GM21529 (cell line): ENCODE measurements around the gene NMBR.
"Not testable (repeated sequence)": the region's sequence is repeated elsewhere in the genome, so short reads cannot be mapped to it uniquely, and the experiment has no call there.

Source experiments
- ATAC-seq: cut with Tn5 transposase; IDR thresholded peaks from one replicate; pipeline ENCODE4 v1.9.1; 2021; ENCODE audit not compliant: unreplicated experiment

The NMBR gene

DNA sequence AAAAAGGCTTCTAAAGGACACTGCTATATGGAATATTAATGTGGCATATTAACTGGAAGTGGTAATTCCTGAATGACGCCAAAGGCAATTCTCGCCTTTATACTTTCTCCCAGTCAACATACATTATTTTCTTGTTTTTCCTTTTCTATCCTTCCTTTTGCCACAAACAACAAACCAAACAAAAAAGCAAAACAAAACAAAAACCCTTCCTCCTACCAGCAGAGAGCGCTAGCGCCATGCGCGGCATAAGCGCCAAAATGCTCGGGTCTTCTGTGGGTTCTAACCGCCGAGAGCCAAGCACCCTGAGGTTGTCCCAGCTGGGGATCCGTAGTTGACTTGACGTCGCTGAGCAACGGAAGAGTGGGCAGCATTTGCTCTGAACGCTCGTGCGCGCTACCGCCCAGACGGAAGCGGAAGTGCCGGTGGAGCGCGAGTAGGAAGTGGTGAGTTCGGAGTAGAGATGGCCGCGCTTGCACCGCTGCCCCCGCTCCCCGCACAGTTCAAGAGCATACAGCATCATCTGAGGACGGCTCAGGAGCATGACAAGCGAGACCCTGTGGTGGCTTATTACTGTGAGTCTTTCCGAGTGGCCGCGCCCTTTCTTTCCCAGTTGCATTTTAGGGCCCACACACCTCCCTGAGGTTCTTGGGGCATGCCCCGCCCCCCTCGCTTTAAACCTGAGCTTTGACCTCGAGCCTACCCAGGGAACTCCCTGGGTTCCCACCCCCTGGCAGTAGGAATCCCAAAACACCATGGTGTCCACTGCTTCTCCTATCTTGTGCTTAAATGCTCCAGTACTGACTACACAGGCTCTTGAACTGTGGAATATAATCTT lies at the start of gene NMBR, which contains the start of gene VTA1:
Gene NMBR (minus strand): TSS at position 295 of the 835 bp plus-strand sequence. CDS start 58,464 bp downstream, outside the sequence.
Gene VTA1 (plus strand): TSS at position 436 of the 835 bp plus-strand sequence. CDS start 25 bp downstream, at position 461.
- ATAC-seq = peak; percentile 100

DNA sequence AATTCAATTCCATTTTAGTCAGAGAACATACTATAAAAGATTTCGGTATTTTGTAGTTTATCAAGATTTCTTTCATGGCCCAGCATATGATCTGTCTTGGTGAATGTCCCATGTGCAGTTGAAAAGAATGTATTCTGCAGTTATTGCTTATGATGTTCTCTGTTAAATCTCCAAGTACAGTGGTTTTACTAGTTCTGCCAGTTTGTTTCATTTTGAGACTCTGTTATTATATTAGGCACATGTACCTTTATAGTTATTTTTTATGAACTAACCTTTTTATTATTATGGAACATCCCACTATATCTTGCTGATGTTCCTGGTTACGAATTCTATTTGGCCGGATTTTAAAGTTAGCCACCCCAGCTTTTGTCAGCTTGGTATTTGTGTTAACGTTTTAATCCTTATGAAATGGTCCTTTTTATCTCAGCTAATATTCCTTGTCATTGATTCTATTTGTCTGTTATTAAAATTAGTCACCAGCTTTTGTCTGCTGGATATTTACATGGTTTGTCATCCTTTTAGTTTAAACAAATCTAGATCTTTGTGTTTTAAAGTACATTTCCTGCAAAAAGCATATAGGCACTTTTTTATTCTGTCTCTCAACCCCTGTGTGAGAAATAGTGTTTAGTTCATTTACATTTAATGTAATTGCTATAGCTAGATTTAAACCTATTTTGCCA lies 49.1 kb upstream of the NMBR start:
- no peak for ATAC-seq

GRCh38 chr6:142193621-142194020 lies 46.7 kb upstream of the NMBR start:
- no peak for ATAC-seq

DNA sequence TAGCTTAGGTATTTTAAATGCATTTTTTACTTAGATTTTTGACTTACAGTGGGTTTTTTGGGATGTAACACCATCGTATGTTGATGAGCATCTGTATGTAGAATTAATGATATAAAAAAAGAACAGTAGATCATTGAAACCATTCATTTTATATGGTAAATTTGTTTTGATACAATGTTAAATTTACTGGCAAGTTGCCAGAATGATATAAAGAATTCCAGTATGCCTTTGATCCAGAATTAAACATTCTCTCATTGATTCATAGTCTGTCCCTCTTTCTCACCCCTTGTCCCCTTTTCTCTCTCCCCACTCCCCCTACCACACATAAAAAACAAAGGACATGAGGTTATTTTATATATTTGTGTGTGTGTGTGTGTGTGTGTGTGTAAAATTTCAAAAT lies 45.4 kb upstream of the NMBR start:
- ATAC-seq = no peak

GRCh38 chr6:142189057-142189456 lies 42.1 kb upstream of the NMBR start:
- no peak for ATAC-seq

GRCh38 chr6:142188341-142188740 lies 41.4 kb upstream of the NMBR start:
- ATAC-seq = not testable (repeated sequence)

DNA sequence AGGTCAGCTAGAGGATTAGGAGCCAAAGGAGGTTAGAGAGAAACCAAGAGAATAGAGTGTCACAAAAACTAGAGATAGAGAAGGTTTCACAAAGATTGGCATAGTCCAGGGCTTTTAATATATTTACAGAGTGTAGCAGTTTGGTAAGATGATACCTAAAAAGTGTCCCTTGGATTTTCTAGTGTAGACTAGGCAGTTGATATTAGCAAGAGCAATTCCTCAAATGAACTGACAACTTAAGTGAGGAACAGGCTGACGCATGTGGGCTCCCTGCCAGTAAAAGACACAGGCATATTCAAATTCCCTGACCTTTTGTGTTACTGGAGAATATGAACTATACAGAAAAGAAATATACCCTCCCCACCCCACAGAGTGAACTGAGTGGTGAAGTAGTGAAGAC lies 40.3 kb upstream of the NMBR start:
- ATAC-seq = no peak

DNA sequence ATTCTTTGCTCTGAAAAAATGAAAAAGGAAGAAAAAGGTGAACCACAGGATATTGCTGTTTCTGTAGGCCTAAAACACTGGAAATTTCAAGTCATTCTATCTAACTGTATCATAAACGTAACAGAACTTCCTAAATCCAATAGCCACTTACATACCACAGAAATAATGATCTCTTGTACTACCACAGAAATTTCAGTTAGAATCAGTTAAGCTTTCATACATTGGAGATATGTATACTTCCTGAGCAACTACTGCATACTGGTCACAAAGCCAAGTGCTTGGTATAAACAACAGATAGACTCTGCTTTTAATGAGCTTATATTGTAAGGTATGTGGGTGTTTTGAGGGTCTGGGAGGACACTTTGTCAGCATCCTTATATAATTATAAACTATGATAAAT lies 38.7 kb upstream of the NMBR start:
- no peak for ATAC-seq

DNA sequence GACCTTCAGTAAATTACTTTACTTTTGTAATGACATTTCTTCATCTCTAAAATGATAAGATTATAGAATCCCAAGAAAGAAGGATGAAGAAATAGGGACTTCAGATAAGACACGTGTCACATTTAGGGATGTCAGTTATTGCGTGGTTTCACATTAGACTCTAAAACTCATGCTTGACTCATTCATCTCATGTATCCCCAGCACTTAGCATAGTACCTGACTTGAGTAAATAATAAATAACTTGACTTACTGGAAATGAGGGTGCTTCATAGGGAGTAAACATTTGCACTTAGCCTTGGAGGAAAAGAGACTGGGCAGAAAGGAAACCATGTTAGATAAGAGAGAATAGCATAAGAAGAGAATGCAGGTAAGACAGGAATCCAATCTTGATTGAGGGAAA lies 37.4 kb upstream of the NMBR start:
- no peak for ATAC-seq

DNA sequence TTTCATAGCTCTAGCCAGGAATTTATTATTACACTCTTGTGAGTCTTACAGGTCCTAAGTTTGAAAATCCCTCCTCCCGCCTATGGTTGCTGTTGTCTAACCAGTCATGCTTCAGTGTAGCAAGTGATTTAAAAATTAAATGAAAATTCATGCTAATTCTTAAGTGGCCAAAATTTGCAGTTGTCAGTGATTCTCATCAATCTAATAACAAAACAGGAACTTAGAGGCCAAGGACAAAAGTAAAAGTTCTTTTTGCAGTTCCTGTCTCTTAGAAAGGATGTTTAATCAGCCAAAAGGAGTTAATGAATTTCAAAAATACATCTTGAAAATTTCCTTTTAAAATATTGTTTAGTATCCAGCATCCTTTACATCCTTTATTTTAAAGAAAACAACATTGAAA lies 36.4 kb upstream of the NMBR start:
- no peak for ATAC-seq

DNA sequence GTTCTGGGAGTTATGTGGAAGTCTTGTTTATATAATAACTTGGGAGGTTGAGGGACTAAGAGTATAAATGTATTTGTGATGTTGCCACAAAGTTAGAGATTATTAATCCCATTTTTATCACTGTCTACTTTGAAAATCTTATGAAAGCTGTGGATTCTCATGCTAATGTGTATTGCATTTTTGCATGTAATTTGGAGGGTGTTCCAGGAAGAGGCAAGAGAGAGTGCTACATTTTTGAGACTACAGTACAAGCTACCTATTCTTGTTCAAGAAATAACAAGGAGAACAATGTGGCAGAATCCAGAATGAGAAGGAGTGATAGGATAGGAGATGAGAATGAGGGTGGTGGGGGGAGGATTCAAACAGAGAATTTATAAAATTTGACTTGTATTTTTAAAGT lies 35.1 kb upstream of the NMBR start:
- no peak for ATAC-seq

DNA sequence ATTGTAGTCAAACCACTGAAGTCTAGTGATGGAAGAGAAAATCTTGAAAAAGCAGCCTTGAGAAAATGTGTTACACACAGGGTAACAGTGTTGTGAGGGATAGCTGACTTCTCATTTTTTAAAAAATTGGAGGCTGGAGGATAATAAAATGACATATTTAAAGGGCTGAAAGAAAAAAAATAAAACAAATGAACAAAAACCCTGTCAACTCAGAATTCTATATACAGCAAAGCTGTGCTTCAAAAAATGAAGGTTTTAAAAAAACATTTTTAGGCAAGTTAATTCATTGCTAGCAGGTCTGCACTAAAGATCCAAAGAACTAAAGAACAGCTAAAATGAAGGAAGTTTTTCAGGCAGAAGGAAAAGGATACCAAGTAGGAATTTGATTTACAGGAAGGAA lies 31.2 kb upstream of the NMBR start:
- ATAC-seq = no peak

DNA sequence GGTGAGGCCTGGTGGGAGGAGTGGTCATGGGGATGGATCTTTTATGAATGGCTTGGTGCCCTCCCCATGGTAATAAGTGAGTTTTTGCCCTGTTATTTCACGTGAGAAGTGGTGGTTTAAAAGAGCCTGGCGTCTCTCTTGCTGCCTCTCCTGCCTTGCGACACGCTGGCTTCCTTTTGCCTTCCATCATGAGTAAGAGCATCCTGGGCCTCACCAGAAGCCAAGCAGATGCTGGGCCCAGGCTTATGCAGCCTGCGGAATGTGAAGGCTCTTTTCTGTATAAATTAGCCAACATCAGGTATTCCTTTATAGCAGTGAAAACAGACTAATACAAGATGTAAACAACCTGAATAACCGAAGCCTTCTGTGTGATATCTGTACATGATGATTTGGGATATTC lies 27.8 kb upstream of the NMBR start:
- ATAC-seq = no peak

GRCh38 chr6:142173980-142174379 lies 27.1 kb upstream of the NMBR start:
- ATAC-seq = no peak

GRCh38 chr6:142172758-142173157 lies 25.8 kb upstream of the NMBR start:
- ATAC-seq = no peak

DNA sequence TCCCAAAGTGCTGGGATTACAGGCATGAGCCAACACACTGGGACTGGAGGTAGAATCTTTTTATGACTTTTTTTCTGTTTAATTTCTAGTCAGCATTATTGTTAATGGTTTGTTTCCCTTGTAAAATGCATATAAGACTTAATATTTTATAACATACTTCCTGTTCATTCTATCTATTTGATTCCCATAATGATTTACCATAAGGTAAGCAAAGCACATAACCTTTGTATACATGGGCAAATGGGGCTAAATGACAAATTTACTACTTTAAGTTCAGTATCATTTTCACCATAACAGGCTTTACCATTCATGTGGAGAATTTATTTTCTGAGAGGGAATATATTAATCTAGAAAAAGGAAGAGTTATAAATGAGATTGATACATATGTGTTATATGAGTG lies 24.4 kb upstream of the NMBR start:
- no peak for ATAC-seq

- ATAC-seq = no peak
Observed at GRCh38 chr6:142167486-142167885, 20.6 kb upstream of the NMBR start.

DNA sequence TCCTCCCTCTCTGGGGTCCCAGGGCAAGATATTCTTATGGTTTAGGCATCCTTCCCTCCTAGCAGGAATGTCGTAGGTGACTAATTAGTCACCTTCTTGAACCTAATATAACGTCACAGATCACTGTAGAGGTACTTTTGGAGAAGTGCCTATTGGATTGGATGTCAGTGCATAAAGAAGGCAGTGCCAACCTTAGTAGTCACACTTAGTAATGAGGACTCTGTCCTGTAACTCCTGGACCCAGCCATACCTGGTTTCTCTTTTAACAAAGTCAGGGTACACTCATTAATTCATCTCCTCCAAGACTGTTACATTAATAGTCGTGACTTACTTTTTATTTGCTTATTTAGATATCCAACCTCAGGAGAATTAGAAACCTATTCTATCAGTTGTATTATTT lies 20.1 kb upstream of the NMBR start:
- ATAC-seq = no peak

- no peak for ATAC-seq
Observed at GRCh38 chr6:142165227-142165626, 18.3 kb upstream of the NMBR start.

GRCh38 chr6:142162780-142163179 lies 15.9 kb upstream of the NMBR start:
- ATAC-seq = no peak

DNA sequence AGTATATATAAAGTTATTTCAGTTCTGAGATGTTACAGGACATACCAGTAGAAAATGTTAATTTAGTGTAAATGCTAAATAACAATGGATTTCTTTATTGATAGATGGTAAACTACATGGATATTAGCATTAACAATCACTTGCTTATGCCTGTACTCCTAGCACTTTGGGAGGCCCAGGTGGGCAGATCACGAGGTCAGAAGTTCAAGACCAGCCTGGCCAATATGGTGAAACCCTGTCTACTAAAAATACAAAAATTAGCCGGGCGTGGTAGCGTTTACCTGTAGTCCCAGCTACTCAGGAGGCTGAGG lies 9.8 kb upstream of the NMBR start:
- not testable (repeated sequence) for ATAC-seq

DNA sequence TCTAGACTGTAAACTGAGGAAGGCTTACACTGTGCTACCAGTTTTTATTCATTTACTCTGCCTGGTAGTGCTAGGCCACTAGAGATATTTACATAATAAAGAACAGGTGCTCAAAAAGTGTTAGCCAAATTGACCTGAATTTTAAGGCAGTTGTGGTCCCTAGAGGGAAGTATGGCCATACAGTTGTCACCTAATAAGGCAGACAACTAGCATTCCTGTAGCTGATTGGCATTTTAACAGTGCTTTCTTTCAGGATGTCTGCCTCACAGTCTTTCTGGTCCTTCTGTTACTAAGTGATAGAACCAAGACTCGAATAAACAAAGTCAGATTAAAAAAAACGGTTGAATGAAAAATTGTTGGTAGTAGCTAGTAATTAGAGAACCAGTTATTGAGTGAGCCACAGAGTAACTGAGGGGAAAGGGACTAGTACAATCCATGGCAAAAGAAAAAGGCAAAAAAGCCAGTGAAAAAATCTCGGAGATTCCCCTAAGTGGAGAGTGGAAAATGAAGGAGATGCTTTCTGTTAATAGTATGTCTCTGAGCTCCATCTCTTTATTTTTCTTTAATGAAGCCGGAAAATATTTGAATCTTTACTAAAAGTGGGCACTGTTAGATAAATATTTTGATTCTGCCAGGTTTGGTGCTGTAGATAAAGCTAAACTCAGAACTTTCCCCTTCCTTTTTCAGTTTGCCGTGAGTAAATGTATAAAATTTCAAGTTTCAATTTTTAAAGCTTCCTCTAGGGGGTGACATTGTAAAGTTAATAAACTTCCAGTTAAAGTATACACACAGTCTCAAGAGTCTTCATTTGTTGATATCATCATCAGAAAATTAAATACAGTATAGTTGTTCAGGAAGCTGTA lies 9.2 kb upstream of the NMBR start:
- ATAC-seq = peak; percentile 51
